ENCODE results near the gene ECHS1.

DNA sequence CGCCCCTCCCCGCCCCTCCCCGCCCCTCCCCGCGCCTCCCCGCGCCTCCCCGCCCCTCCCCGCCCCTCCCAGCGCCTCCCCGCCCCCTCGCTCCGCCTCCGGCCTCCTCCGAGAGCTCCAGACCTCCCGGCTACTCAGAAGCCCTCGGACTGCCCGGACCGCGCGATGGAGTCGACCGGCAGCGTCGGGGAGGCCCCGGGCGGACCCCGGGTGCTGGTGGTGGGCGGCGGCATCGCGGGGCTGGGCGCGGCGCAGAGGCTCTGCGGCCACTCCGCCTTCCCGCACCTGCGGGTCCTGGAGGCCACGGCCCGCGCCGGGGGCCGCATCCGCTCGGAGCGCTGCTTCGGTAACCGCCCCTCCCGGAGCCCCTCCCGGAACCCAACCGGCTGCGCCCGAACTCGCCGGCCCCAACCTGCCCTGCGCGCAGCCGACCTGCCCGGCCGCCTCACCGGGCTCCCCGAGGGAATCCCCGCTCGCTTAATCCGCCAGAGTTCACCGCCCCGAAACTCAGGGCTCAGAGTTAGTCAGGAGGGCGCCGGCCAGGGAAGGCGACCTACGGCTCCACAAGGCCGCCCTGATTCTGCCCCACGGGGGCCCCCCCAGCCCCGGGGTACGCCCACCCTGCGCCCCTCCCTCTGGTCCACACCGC, 6.1 kb upstream of the ECHS1 start, which contains the start of gene PAOX:
- TF ChIP-seq EP300 (conservative IDR thresholded peaks at IDR 0.05; ENCODE audit: poor library complexity, severe bottlenecking) (no peak), TAF1 (IDR thresholded peaks at IDR 0.05; ENCODE audit: low read depth) (no peak), REST (IDR thresholded peaks at IDR 0.05; ENCODE audit: borderline replicate concordance) (no peak), RAD21 (conservative IDR thresholded peaks at IDR 0.05) (no peak), SMC3 (conservative IDR thresholded peaks at IDR 0.05; ENCODE audit: poor library complexity) (no peak)
- TF ChIP-seq, protein P1, sequence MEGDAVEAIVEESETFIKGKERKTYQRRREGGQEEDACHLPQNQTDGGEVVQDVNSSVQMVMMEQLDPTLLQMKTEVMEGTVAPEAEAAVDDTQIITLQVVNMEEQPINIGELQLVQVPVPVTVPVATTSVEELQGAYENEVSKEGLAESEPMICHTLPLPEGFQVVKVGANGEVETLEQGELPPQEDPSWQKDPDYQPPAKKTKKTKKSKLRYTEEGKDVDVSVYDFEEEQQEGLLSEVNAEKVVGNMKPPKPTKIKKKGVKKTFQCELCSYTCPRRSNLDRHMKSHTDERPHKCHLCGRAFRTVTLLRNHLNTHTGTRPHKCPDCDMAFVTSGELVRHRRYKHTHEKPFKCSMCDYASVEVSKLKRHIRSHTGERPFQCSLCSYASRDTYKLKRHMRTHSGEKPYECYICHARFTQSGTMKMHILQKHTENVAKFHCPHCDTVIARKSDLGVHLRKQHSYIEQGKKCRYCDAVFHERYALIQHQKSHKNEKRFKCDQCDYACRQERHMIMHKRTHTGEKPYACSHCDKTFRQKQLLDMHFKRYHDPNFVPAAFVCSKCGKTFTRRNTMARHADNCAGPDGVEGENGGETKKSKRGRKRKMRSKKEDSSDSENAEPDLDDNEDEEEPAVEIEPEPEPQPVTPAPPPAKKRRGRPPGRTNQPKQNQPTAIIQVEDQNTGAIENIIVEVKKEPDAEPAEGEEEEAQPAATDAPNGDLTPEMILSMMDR (IDR thresholded peaks at IDR 0.05; ENCODE audit: poor library complexity, severe bottlenecking): no peak

Measured in neural cell (in vitro differentiated cells).